Measurements from ENCODE around the gene CD8B2.

- no peak for TF ChIP-seq CTCF (IDR thresholded peaks at IDR 0.05)
- no peak for TF ChIP-seq ZFX (IDR thresholded peaks at IDR 0.05; ENCODE audit: borderline replicate concordance)
Observed at GRCh38 chr2:106570316-106570715, 83.2 kb downstream of the CD8B2 start.
